Pancreas (tissue), 10 donors: Measurements from ENCODE around the gene RASL12. TPM values are rescaled to one million over a fixed set of nuclear protein-coding genes. Genes with fewer than 3 reads are reported as not detected.
A peak's percentile ranks its signal among the peaks of the same experiment; 100 is the strongest.

Experiments used
- ATAC-seq, 4 donors: fragments of 200-7000 bp; cut with Tn5 transposase; one replicate each; pipeline versions ENCODE4 v1.8.0 to v1.9.1; 2020; ENCODE audit warnings: mild to moderate bottlenecking in 4 of 4, moderate library complexity in 4 of 4
- DNase-seq, 6 donors: peaks; one replicate each; pipeline ENCODE4 v3.0.0-alpha.2; 2020
- FAIRE-seq: peaks from 2 replicates; lab custom pipeline; 2012; peaks lifted over from hg19 to GRCh38; lab: Jason Lieb, UNC
- H3K27ac ChIP-seq, 4 donors: fragments of 200-600 bp; sonication (generic); 1 replicate in 3 of 4; 2 replicates in 1 of 4; pipeline versions ENCODE4 v1.5.0 to v1.8.0; 2020
- H3K27me3 ChIP-seq, 4 donors: fragments of 200-600 bp; one replicate each; pipeline ENCODE4 v1.8.0; 2021
- H3K36me3 ChIP-seq, 3 donors: fragments of 200-600 bp; sonication (generic) in 1 of 3; one replicate each; pipeline versions ENCODE4 v1.5.0 to v1.8.0; 2020 to 2021
- H3K4me1 ChIP-seq, 3 donors: fragments of 200-600 bp; one replicate each; pipeline ENCODE4 v1.8.0; 2021
- H3K4me3 ChIP-seq, 4 donors: fragments of 200-600 bp; sonication (generic) in 2 of 4; one replicate each; pipeline versions ENCODE4 v1.5.0 to v1.8.0; 2020 to 2021
- H3K9me3 ChIP-seq, 4 donors: fragments of 200-600 bp; one replicate each; pipeline ENCODE4 v1.8.0; 2021
- WGBS, 2 donors: extraction: QIAGEN DNeasy Blood & Tissue Kit; methylation state at CpG; one replicate each; pipeline ENCODE4 v1.1.7; 2013; 5-methylcytosine and 5-hydroxymethylcytosine counted together
- intact Hi-C, 3 donors: fragments of 100-400 bp; cut with DNase I; formaldehyde crosslinking; loops; one replicate each; pipeline versions ENCODE4 v1.11.1 to v1.14.2; 2022
- polyA plus RNA-seq, 2 donors: library from polyadenylated mRNA; stranded (reverse); fragments of 200-250 nt; gene quantifications; one replicate each; pipeline ENCODE4 v1.2.3, GENCODE V29; 2013
- total RNA-seq, 6 donors: library from RNA; stranded (reverse); fragmentation: NEBNext Ultra II Directional in 4 of 6; extraction: Animal tissue kit (Norgen Biotek cat#: 25700) in 4 of 6; gene quantifications; one replicate each; pipeline versions ENCODE4 v1.2.1 to v1.2.4, GENCODE V29; 2021 to 2023
- TF ChIP-seq, protein P1 (sequence below), 4 donors: fragments of 200-600 bp; sonication (generic) in 3 of 4; IDR thresholded peaks; one replicate each; pipeline versions ENCODE4 v1.5.0 to v1.8.0; 2021; ENCODE audit warnings: antibody characterized with exemption in 4 of 4
- donor health status: healthy with polysubstance abuse.
- donor health status: DM: no; HTN: no; CAD: no; lungs with moderate emphysema.
- donor health status: DM: no; HTN: no; CAD: no.
- donor health status: control.
- donor health status: control.
- donor health status: Bipolar disorder and iron deficiency.
- donor health status: DM: yes; HTN: yes; CAD: no.
- donor health status: DM: no; HTN: no; CAD: no.
- donor health status: DM: no; HTN: no; CAD: no.
- donor health status: DM: yes; HTN: yes; CAD: no.

Gene RASL12
- total and polyA plus RNA-seq, 8 donors: 0.28 to 4.2 (median 1.7) TPM

DNA sequence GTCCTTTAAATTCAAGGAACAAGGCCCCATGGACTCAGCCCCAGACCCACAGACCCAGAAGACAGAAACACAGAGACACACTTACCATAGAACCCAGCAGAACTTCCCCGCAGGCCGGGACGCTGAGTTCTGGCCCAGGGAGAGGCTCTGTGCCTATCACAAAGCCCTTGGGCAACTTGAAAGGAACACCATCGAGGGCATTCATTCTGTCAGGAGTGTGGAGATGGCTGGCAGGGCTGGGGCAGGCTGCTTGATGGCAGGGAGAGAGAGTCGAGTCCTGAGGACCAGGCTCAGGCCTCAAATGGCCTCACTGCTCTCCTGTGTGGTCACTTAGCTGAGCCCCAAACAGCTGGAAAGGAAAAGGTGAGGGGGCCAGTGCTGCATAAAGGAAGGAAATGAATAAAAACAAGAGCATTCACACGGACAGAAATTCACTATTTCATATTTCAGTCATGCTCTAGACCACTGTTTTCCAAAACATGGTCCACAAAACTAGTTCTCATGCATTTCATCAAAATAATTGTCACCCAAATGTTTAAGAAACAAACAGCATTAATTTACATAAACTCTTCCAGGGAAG is 38.3 kb upstream of the RASL12 start:
- no peak overlapping the region for H3K4me3 ChIP-seq
- intact Hi-C loops: no loop called here
- TF ChIP-seq, protein P1, sequence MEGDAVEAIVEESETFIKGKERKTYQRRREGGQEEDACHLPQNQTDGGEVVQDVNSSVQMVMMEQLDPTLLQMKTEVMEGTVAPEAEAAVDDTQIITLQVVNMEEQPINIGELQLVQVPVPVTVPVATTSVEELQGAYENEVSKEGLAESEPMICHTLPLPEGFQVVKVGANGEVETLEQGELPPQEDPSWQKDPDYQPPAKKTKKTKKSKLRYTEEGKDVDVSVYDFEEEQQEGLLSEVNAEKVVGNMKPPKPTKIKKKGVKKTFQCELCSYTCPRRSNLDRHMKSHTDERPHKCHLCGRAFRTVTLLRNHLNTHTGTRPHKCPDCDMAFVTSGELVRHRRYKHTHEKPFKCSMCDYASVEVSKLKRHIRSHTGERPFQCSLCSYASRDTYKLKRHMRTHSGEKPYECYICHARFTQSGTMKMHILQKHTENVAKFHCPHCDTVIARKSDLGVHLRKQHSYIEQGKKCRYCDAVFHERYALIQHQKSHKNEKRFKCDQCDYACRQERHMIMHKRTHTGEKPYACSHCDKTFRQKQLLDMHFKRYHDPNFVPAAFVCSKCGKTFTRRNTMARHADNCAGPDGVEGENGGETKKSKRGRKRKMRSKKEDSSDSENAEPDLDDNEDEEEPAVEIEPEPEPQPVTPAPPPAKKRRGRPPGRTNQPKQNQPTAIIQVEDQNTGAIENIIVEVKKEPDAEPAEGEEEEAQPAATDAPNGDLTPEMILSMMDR (IDR thresholded peaks at IDR 0.05): no peak
- FAIRE-seq: no peak
- H3K27ac ChIP-seq: no peak overlapping the region
- no peaks in the 10 kb centered on the region for H3K4me1 ChIP-seq
- no peak for DNase-seq
- no peak for ATAC-seq
- H3K27me3 ChIP-seq: no peaks in the 10 kb centered on the region
- WGBS, 2 donors: 81 to 82% methylated on average over 6 of the region's 6 CpGs
- H3K36me3 ChIP-seq: peaks cover 0 to 11% (median 0%) of the 10 kb centered on the region in 3 donors
- H3K9me3 ChIP-seq: no peaks in the 10 kb centered on the region

GRCh38 chr15:65105038-65105437 is 37.2 kb upstream of the RASL12 start:
- no peak overlapping the region for H3K4me3 ChIP-seq
- intact Hi-C loops: no loop called here
- H3K27me3 ChIP-seq: no peaks in the 10 kb centered on the region
- WGBS, 2 donors: 90 to 92% methylated on average over 5 of the region's 5 CpGs
- FAIRE-seq (no peak), ATAC-seq (no peak), DNase-seq (no peak)
- H3K27ac ChIP-seq: no peak overlapping the region
- TF ChIP-seq, protein P1 (IDR thresholded peaks at IDR 0.05): no peak
- peaks cover 0 to 11% (median 0%) of the 10 kb centered on the region in 3 donors for H3K36me3 ChIP-seq
- no peaks in the 10 kb centered on the region for H3K9me3 ChIP-seq
- H3K4me1 ChIP-seq: no peaks in the 10 kb centered on the region

DNA sequence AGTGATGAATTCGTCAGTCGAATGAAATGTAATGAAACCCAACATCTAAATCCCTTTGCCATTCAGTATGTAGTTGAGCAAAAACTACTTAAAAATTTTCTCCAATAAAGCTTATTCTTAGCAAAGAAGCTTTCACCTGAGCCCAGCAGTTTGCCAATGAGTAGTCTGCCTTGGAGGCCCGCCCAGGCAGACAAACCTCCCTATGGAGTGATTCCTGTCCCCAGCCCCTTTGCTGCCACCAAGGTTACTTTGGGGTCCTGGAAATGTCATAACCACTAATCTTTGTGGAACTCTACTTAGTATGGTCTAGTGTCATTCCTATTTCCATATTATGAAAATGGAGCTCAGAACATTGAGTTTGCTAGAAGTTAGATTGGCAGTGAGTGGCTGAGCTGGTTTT is 35.1 kb upstream of the RASL12 start:
- TF ChIP-seq, protein P1 (IDR thresholded peaks at IDR 0.05): no peak
- Histone ChIP-seq H3K27ac (no peak overlapping the region), H3K4me1 (no peaks in the 10 kb centered on the region), H3K9me3 (no peaks in the 10 kb centered on the region), H3K27me3 (no peaks in the 10 kb centered on the region), H3K36me3 (peaks cover 0 to 22% (median 2%) of the 10 kb centered on the region in 3 donors), H3K4me3 (no peak overlapping the region)
- no peak for FAIRE-seq
- intact Hi-C loops: no loop called here
- 96% methylated on average over 3 of the region's 3 CpGs for WGBS, 2 donors
- DNase-seq: no peak
- no peak for ATAC-seq

DNA sequence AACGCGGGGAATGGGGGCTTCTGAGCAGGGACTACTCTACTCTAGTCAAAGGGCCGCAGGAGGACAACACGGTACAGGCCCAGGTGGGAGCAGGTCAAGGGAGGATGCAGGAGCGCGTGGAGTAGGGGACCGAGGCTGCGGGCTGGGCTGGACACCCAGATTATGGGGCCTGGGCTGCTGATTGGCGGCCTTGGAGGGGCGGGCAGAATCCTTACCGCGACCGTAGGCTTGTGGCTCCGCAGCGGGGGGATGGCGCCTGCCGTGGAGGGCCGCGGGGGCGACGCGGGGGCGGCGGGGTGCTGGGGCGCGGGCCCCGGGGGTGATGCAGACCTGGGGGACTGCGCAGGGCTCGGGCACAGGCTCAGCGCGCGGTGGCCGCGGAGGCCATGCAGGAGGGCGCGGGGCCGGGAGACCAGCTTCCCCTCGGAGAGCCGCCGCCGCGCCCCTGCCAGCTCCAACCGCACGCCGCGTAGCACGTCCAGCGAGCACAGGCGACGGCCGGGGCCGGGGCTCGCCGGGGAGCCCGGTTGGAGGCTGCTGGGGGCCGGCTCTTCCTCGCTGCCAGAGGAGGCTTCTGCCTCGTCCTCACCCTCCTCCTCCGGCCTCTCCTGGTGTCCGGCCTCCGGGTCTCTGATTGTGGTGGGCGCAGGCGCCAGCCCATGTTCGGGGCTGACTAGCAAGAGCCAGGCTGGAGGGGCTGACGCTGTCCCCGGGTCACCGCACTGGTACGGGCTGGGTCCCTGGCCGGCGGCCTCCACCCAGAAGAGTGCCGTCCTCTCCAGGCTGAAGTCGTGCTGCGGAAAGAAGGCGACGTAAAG is 34.3 kb upstream of the RASL12 start:
- Histone ChIP-seq H3K27ac (no peak overlapping the region), H3K36me3 (peaks cover 0 to 22% (median 2%) of the 10 kb centered on the region in 3 donors), H3K27me3 (no peaks in the 10 kb centered on the region), H3K4me1 (no peaks in the 10 kb centered on the region), H3K4me3 (no peak overlapping the region), H3K9me3 (no peaks in the 10 kb centered on the region)
- 84% methylated on average over 64 to 75 of the region's 75 CpGs for WGBS, 2 donors
- DNase-seq (peak in 2 of 6 donors; percentile 50 to 68), FAIRE-seq (no peak), ATAC-seq (peak in 1 of 4 donors; percentile 24)
- intact Hi-C loops: no loop called here
- TF ChIP-seq, protein P1 (IDR thresholded peaks at IDR 0.05): peak in 1 of 4 donors; percentile 4
